GM18526 (cell line): ENCODE measurements around the gene VWA8.

ENCODE experiments used
- POLR2A ChIP-seq: IDR thresholded peaks from 3 replicates; pipeline ENCODE4 v1.6.1; 2011; ENCODE audit not compliant: insufficient read length; ENCODE audit errors: extremely low read depth

Gene VWA8

DNA sequence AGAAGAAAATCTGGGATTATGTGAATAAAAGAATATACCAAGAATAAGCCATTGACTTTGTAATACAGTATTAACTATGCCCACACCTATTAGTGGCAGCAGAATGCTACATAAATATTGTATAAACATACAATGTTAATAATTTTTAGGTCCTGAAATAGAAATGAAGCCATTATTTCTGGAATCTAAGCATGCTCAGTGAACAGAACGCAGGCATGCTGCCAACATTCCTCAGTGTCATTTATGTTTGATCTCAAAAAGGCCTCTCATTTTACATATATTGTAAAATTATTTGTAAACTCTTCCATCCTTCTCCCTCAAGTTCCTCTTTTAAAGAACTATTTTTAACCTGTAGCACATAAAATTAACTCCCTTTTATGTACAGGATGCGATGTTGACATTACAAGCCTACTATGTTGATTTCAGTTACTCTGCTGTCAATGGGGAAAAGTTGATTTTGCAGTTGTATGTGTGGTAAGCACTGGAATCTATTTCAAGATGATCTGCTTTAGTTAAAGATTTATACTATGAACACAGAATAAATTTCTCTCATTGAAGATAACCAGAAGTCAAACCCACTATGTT lies 118.8 kb downstream of the VWA8 start:
- TF ChIP-seq POLR2A: no peak

DNA sequence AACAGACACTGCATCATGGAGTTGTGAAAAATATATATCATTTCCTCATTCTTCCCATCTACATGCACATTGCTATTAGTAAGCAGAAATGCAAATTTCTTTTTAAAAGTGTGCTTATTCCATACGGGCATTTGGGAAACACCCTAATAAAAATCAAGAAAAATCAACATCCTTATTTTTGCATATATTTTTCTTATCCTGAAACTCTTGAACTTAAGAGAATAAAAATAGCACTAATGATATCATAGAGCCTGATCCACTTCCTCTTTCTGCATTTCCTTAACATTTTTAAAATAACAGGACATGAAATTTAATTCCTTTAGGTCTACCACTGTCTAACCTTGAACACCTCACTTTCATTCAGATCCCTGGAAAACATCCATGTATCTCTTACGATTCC lies 123.3 kb downstream of the VWA8 start:
- no peak for TF ChIP-seq POLR2A

DNA sequence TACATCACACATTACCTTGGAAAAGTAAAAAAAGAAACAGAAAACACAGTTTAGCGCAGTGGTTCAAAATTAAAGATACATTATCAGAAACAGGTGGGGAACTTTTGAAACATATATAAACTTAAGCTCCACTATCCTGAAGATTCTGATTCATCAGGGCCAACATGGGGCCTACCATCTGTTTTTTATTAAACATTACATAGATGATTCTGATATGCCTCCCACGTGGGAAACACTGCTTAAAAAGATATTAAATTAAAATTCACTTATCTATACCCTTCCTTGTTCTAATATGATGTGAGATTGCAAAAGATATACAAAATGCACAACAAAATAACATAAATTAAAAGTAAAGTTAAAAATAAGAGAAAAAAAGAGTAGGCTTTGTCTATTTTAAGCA lies 125.0 kb downstream of the VWA8 start:
- TF ChIP-seq POLR2A: no peak

DNA sequence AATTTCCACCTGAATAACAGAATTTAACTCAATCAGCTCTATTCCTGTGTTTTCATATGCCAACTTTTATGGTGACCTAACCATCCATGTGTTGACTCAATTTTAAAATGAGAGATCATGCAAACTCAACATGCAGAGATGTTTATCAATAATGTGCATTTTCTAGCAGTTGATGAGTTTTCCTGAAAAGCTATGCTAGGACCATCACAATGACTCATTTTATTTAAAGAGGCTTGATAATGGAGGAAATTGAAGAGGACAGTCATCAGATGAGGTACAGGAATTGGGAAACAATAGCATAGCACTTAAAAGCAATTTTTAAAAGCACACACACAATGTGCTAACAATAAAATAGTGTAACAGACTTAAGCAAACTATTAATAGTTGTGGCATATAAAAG lies 127.1 kb downstream of the VWA8 start:
- no peak for TF ChIP-seq POLR2A

DNA sequence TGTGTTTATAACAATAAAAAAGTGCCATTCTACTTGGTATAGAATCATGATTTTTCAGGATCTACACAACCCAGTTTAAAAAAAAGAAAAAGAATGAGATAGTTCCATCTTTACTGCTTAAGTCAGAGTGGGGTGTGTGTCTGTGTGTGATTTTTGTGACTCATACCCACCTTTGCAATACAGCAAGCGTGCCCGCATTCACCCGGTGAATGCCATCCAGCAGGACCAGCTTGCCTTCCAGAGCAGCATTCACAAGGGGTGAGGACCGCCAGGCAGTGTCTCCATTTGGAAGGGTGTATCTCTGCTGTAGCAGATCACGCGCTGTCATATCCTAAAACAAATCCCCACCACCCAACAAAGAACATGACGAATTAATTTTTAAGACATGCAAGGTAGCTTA lies 127.7 kb downstream of the VWA8 start:
- TF ChIP-seq POLR2A: no peak

DNA sequence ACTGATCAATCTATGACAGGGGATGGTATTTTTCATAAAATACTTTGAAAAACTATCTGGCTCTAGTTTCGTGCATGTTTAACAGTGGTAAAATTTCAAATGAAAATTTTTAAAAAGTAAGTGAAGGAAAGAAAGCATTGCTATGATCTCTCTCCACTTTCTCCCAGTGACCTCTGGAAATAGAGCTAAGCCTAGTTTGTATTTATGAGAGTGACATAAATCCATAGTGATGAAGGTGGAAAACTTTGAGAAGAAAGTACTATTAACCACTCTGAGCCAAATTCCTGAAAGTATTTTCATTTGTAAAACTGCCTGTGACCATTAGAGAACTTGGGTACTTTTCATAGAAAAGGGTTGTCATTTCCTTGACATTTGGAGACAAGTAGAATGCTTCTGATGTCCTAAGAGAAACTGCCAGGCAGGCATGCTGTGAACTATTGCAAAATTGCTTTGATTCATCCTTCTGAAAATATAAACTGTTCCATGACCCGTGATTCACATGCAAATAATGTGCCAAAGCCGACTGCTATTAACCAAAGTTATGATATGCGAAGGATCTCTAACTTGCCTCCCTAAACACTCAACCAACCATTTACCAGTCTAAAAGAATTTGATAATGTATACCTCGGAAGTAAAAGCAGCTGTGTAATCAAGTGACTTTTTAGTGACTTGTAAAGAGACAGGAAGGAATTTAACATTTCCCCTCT lies 133.2 kb downstream of the VWA8 start:
- TF ChIP-seq POLR2A: no peak

DNA sequence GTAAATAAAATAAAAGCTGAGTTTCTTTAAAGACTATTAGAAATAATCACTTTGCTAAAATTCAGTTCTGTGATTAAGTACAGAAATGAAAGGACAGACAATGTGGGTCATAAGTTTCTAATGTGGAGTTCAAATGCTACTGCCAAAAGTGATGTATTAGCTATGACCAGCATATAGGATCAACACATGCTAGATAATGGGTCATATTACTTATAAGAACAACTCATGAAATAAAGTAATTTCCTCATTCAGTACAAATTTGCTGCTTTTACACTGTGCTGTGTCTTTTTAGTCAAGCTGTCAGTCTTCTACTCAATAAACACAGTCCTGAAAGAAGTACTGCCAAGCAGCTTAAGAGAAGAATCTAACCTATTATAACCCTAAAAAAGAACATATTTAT lies 135.2 kb downstream of the VWA8 start:
- no peak for TF ChIP-seq POLR2A

DNA sequence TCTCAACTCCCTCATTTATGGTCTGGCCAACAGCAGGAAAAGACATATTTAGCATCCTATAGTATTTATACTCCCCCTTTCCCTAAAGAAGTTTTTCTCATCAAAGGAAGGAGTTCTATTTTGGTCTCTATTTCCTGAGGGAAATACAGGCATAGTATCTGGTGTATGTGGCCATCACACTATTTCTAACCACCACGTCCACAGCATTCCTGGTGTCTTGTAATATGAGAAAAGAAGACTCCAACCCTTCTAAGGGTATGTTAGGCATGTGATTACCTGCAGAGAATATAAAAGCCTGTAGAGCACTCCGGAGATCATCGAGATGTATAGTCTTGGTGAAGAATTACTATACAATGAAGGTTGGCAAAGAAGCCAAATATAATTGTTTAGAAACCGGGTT lies 137.4 kb downstream of the VWA8 start:
- TF ChIP-seq POLR2A: no peak

DNA sequence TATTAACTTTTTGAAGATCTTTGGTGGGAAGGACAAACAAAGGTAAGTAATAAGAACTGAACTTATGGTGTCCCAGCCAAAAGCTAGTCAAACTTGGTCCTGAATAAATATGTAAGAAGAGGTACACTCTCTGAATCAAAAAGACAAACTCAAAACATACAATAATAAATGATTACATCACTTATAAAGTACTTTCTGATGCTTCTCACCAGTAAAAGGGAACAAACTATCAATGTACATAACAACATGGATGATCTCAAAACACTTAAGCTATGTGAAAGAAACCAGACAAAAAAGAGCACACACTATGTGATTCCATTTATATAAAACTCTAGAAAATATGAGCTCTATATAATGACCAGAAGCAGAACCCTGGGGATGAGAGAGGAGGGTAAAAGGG lies 138.3 kb downstream of the VWA8 start:
- TF ChIP-seq POLR2A: no peak

DNA sequence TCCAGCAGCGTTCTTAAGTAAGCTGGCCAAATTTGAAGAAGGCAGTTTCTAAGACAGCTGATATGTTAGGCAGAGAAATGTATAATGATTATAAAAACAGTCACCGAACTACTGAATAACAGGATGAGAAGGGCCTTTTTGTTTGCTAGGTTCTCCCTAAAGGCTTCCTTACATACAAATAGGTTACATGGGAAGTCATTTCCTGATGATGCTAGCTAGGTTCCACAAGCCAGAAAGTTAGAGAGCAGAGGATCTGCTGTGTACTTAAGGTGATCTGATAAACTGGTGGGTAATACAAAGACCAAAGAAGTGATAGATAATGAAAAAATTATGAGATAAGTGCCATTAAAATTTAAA lies 139.7 kb downstream of the VWA8 start:
- TF ChIP-seq POLR2A: no peak

DNA sequence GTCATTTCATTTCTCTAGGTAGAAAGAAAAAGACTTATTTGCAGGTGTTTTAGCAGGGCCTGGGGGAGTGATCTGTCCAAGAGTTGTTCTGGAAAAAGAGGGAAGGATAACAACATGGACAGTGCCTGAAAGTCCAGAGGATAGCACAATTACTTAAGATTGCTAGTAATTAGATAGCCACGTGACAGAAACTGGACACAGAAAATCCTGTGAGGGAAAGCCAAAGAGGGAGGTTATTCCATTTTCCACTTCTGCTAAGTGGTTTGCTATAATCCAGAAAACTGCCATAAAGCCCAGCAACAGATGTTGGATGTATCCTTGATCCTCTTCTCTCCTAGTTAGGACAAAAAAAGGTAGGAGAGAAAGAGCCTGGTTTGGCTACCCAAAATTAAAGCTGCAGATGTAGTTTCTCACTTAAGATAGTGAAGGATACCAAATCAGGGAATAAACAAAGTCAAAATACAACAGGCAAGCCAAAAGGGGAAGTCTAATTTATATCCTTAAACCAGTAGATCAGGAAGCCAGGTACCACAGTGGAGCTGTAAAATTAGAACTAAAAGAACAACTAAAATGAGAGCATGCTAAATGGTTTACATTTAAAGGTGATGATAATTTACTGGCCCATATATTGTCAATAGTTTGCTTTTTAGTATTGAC lies 140.2 kb downstream of the VWA8 start:
- TF ChIP-seq POLR2A: no peak

DNA sequence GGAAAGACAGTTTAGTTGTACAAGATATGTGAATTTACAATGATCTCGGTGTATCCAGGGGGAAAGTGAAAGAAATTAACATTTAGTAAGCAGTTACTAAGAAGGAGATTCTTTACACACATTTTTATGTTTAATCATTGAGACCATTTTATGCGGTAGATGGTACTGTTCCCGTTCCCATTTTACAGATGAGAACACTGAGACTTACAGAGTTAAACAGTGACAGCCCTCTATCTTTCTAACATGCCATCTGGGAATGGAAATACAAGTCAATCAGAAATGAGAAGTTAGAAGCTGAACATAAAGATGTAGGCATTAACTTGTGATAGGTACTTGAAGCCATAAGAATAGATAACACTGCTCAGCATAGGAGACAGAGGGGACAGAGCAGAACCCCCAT lies 144.9 kb downstream of the VWA8 start:
- no peak for TF ChIP-seq POLR2A

DNA sequence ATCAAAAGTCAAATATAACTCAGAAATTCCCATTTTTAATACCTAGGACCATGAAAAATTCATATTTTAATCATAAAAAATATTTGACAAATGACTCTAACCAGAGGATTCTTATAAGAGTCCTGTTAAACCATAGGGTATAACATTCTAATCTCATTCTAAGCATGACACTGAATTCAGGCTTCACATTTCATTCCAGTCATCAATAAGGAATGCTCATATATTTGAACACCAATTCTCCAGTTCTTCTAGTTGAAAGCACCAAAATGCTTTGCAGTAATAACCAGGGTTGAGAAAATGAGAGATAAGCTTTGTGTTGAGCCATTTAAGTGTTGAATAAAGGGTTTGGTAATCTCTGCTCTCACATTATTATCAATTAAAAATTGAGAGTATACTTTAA lies 147.5 kb downstream of the VWA8 start:
- TF ChIP-seq POLR2A: no peak

DNA sequence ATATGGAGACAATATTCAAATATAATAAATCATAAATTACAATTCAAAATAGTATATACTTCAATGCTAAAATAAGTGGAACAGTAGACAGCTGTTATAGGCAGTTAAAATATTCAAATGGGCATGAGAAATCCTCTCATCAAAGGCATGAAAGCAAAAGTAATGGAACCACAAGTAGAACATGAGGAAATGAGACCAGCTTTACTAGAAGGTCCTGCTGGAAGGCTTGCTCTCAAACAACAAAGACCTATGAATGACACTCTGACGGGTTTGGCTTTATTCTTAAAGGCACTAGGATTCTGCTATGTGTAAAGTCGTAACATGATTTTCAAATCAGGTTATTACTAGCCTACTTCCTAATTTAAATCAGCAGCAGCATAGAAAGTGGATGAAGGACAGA lies 148.1 kb downstream of the VWA8 start:
- no peak for TF ChIP-seq POLR2A

DNA sequence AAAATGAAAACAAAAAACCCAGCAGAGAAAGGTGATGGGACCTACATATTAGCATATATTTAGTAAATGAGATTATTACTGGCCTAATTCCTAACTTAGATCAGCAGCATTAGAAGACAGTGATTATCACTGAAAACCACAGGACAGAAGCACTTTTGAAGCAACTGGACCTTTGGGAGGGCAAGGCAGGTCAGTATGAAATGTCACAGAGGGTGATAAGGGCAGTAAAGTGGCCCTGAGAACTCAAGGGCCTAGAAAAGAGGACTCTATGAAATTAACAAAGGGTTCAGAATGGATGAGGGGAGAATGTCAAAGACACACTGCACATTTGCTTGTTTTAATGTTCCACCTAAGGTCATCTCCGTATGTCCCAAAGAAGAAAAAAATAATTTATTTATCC lies 148.7 kb downstream of the VWA8 start:
- no peak for TF ChIP-seq POLR2A

DNA sequence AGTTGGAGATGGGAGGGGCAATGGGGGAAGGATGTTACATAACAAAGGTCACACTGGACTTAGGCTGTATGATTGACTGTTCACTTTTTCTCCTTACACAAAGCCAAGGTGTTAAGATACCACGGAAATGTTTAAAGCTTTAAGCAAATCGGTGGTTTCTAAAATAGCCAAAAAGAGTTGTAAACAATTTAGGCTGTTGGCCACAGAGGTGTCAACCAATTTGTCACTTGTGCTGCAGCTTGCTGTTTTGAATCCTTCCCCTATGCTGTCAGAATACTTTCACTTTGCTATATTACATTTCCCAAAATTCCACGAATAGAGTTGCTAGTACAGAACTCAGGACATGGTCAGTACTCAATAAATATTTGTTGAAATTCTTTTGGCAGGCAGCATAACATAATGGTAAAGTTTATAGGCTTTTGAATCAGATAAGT lies 149.3 kb downstream of the VWA8 start:
- no peak for TF ChIP-seq POLR2A

DNA sequence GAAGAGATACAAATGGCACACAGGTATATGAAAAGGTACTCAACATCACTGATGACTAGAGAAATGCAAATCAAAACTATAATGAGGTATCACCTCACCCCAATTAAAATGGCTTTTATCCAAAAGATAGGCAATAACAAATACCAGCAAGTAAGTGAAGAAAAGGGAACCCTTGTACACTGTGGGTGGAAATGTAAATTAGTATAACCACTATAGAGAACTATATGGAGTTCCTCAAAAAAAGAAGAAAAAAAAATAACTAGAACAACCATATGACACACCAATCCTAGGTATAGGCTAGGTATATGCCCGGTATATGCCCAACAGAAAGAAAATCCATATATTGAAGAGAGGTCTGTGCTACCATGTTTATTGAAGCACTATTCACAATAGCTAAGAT lies 150.9 kb downstream of the VWA8 start:
- no peak for TF ChIP-seq POLR2A
